IPS DF 4.7 (cell line): ENCODE data around the gene FTL.

Source experiments
- DNase-seq: peaks from one replicate; pipeline ENCODE4 v3.0.0-alpha.2; 2013; ENCODE audit warnings: low spot score; ENCODE audit errors: extremely low read depth

The FTL gene

GRCh38 chr19:48965806-48966540, 864 bp downstream of the FTL start:
- DNase-seq = no peak

GRCh38 chr19:48966541-48967345, 1.6 kb downstream of the FTL start:
- no peak for DNase-seq

- no peak for DNase-seq
Measured at GRCh38 chr19:48967346-48968178, 2.5 kb downstream of the FTL start.

- DNase-seq = no peak
Measured at GRCh38 chr19:48968179-48968661, 3.1 kb downstream of the FTL start.

GRCh38 chr19:48968813-48969218, 3.7 kb downstream of the FTL start:
- DNase-seq = no peak

GRCh38 chr19:48969276-48970138, 4.4 kb downstream of the FTL start:
- DNase-seq = no peak

GRCh38 chr19:48970139-48970766, 5.1 kb downstream of the FTL start:
- DNase-seq = no peak

GRCh38 chr19:48970923-48971395, 5.8 kb downstream of the FTL start:
- DNase-seq = no peak

- no peak for DNase-seq
Measured at GRCh38 chr19:48975947-48976847, 11.1 kb downstream of the FTL start.

- DNase-seq = no peak
Measured at GRCh38 chr19:48977061-48977460, 12.0 kb downstream of the FTL start.

GRCh38 chr19:48982280-48982679, 17.2 kb downstream of the FTL start:
- DNase-seq = no peak

GRCh38 chr19:48985711-48986110, 20.6 kb downstream of the FTL start:
- no peak for DNase-seq

- DNase-seq = no peak
Measured at GRCh38 chr19:48986211-48986610, 21.1 kb downstream of the FTL start.

- DNase-seq = no peak
Measured at GRCh38 chr19:48987323-48987722, 22.2 kb downstream of the FTL start.

- no peak for DNase-seq
Measured at GRCh38 chr19:48988286-48988685, 23.2 kb downstream of the FTL start.

- DNase-seq = no peak
Measured at GRCh38 chr19:48988860-48989259, 23.8 kb downstream of the FTL start.

- no peak for DNase-seq
Measured at GRCh38 chr19:48989701-48990291, 24.7 kb downstream of the FTL start.

GRCh38 chr19:48990400-48990799, 25.3 kb downstream of the FTL start:
- DNase-seq = no peak
